ENCODE measurements around the gene HMG20A. TPM values are rescaled to one million over a fixed set of nuclear protein-coding genes. Genes with fewer than 3 reads are reported as not detected.

HMG20A gene
- total and polyA plus RNA-seq, 8 donors: 7.8 to 20.5 (median 12.9) TPM

DNA sequence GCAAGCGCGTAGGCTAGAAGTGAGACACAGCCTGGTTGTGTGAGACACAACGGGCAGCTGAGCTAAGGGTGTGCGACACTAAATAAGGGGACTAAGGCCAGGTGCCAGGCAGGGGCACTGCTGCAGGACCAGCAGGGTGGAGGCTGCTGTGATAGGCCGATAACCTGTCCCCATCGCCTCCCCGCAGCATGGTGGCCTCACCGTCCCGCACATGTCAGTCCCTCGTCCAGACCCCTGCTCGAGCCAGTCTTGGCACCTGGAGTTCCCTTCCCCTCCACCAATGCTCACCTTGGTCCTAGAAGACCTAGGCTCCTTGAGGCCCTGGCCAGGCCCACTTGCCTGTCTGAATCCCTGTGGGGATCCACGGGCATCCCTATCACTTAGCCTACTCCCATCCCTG, 96.1 kb downstream of the HMG20A start:
- H3K27me3 ChIP-seq: no peaks in the 10 kb centered on the region
- no peaks in the 10 kb centered on the region for H3K4me1 ChIP-seq
- no peak overlapping the region for H3K27ac ChIP-seq
- no peak overlapping the region for H3K4me3 ChIP-seq
- WGBS, 2 donors: 96 to 97% methylated on average over 12 of the region's 12 CpGs
- intact Hi-C loops (cut with DNase I): no loop called here
- no peaks in the 10 kb centered on the region for H3K36me3 ChIP-seq
- DNase-seq (no peak), ATAC-seq (no peak), FAIRE-seq (no peak)
- TF ChIP-seq, protein P1, sequence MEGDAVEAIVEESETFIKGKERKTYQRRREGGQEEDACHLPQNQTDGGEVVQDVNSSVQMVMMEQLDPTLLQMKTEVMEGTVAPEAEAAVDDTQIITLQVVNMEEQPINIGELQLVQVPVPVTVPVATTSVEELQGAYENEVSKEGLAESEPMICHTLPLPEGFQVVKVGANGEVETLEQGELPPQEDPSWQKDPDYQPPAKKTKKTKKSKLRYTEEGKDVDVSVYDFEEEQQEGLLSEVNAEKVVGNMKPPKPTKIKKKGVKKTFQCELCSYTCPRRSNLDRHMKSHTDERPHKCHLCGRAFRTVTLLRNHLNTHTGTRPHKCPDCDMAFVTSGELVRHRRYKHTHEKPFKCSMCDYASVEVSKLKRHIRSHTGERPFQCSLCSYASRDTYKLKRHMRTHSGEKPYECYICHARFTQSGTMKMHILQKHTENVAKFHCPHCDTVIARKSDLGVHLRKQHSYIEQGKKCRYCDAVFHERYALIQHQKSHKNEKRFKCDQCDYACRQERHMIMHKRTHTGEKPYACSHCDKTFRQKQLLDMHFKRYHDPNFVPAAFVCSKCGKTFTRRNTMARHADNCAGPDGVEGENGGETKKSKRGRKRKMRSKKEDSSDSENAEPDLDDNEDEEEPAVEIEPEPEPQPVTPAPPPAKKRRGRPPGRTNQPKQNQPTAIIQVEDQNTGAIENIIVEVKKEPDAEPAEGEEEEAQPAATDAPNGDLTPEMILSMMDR (IDR thresholded peaks at IDR 0.05): no peak
- H3K9me3 ChIP-seq: no peaks in the 10 kb centered on the region

- no peaks in the 10 kb centered on the region for H3K9me3 ChIP-seq
- no peaks in the 10 kb centered on the region for H3K36me3 ChIP-seq
- DNase-seq: no peak
- TF ChIP-seq, protein P1 (IDR thresholded peaks at IDR 0.05): no peak
- H3K4me1 ChIP-seq: no peaks in the 10 kb centered on the region
- H3K27me3 ChIP-seq: no peaks in the 10 kb centered on the region
- intact Hi-C loops (cut with DNase I): no loop called here
- no peak for FAIRE-seq
- ATAC-seq: no peak
- H3K4me3 ChIP-seq: no peak overlapping the region
- WGBS, 2 donors: 84 to 88% methylated on average over 7 of the region's 7 CpGs
- no peak overlapping the region for H3K27ac ChIP-seq
These were observed 96.9 kb downstream of the HMG20A start for GRCh38 chr15:77517579-77517978.

DNA sequence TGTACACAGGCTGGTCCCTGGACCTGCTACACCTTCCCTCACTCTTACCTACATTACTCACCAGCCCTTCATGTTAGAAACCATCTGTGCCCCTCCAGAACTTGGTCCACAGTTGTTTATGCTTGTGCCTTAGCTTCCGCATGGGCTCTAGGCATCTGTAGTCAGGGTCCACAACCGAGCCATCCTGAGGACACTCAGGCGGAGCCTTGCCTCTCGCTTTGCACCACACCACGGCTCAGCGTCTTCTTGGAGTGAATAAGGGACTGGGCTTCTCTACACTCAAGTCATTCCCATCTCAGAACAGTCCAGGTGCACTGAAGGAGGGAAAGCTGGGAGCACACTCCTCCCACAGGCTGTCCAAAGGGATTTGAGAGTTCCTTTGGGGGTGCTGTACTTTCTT, 97.8 kb downstream of the HMG20A start:
- FAIRE-seq (no peak), ATAC-seq (no peak), DNase-seq (no peak)
- H3K36me3 ChIP-seq: no peaks in the 10 kb centered on the region
- H3K27ac ChIP-seq: no peak overlapping the region
- H3K4me1 ChIP-seq: no peaks in the 10 kb centered on the region
- TF ChIP-seq, protein P1 (IDR thresholded peaks at IDR 0.05): no peak
- H3K4me3 ChIP-seq: no peak overlapping the region
- WGBS, 2 donors: 89 to 95% methylated on average over 6 of the region's 6 CpGs
- intact Hi-C loops (cut with DNase I): no loop called here
- H3K27me3 ChIP-seq: no peaks in the 10 kb centered on the region
- no peaks in the 10 kb centered on the region for H3K9me3 ChIP-seq

- intact Hi-C loops (cut with DNase I): no loop called here
- H3K36me3 ChIP-seq: no peaks in the 10 kb centered on the region
- WGBS, 2 donors: 74 to 79% methylated on average over 3 of the region's 3 CpGs
- ATAC-seq (no peak), FAIRE-seq (no peak), DNase-seq (no peak)
- TF ChIP-seq, protein P1 (IDR thresholded peaks at IDR 0.05): no peak
- H3K4me1 ChIP-seq: no peaks in the 10 kb centered on the region
- H3K27ac ChIP-seq: no peak overlapping the region
- H3K27me3 ChIP-seq: no peaks in the 10 kb centered on the region
- H3K4me3 ChIP-seq: no peak overlapping the region
- H3K9me3 ChIP-seq: no peaks in the 10 kb centered on the region
These were observed 98.9 kb downstream of the HMG20A start for GRCh38 chr15:77519540-77519939.

DNA sequence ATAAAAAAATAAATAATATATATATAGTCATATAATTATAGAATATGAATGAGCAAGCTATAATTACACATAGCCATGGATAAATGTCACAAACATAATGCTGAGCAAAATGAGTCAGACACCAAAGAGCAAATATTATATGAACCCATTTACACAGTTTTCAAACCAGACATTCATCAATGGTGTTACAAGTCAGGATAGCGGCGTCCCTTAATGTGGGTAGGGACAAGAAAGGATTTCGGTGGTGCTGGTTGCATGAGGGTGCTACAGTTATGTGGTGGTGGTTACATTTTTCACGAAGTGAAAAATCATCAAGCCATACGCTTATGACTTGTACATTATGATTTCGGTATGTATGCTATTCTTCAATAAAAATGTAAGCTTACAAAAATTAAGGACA, 100.5 kb downstream of the HMG20A start:
- intact Hi-C loops (cut with DNase I): no loop called here
- TF ChIP-seq, protein P1 (IDR thresholded peaks at IDR 0.05): no peak
- Histone ChIP-seq H3K9me3 (no peaks in the 10 kb centered on the region), H3K4me3 (no peak overlapping the region), H3K27ac (no peak overlapping the region), H3K36me3 (no peaks in the 10 kb centered on the region), H3K4me1 (no peaks in the 10 kb centered on the region), H3K27me3 (no peaks in the 10 kb centered on the region)
- ATAC-seq: no peak
- no peak for DNase-seq
- 93 to 96% methylated on average over 6 of the region's 6 CpGs for WGBS, 2 donors
- no peak for FAIRE-seq
